Small intestine (tissue), 7 donors: ENCODE measurements around the gene OTOF. TPM values are rescaled to one million over a fixed set of nuclear protein-coding genes. Genes with fewer than 3 reads are reported as not detected.

ENCODE experiments used
- DNase-seq, 2 donors: peaks; one replicate each; pipeline versions ENCODE4 v3.0.0 to v3.0.0-alpha.2; 2013
- FAIRE-seq: peaks from 2 replicates; lab custom pipeline; 2012; peaks lifted over from hg19 to GRCh38; lab: Jason Lieb, UNC
- H3K27ac ChIP-seq, 3 donors: one replicate each; pipeline ENCODE4 v1.5.1; 2013; ENCODE audit warnings: low read length in 2 of 3, mild to moderate bottlenecking in 2 of 3, control low read depth in 1 of 3, inconsistent platforms in 1 of 3, low read depth in 1 of 3, moderate library complexity in 1 of 3
- H3K27me3 ChIP-seq, 3 donors: one replicate each; pipeline ENCODE4 v1.6.1; 2013; ENCODE audit warnings: low read length in 3 of 3, inconsistent platforms in 1 of 3; ENCODE audit not compliant: control insufficient read depth in 3 of 3, insufficient read depth in 3 of 3
- H3K36me3 ChIP-seq, 3 donors: one replicate each; pipeline ENCODE4 v1.6.1; 2013; ENCODE audit warnings: low read length in 3 of 3, inconsistent platforms in 1 of 3, low read depth in 1 of 3, mild to moderate bottlenecking in 1 of 3, moderate library complexity in 1 of 3; ENCODE audit not compliant: control insufficient read depth in 3 of 3, insufficient read depth in 2 of 3
- H3K4me1 ChIP-seq, 3 donors: one replicate each; pipeline ENCODE4 v1.6.1; 2013; ENCODE audit warnings: low read length in 2 of 3, inconsistent platforms in 1 of 3, low read depth in 1 of 3, mild to moderate bottlenecking in 1 of 3, moderate library complexity in 1 of 3; ENCODE audit not compliant: control insufficient read depth in 3 of 3, insufficient read depth in 2 of 3
- H3K4me3 ChIP-seq, 3 donors: one replicate each; pipeline ENCODE4 v1.5.1; 2013; ENCODE audit warnings: low read length in 3 of 3, control low read depth in 1 of 3, inconsistent platforms in 1 of 3, low read depth in 1 of 3, mild to moderate bottlenecking in 1 of 3, moderate library complexity in 1 of 3
- H3K9me3 ChIP-seq, 2 donors: one replicate each; pipeline ENCODE4 v1.6.1; 2013; ENCODE audit warnings: low read depth in 1 of 2, low read length in 1 of 2; ENCODE audit not compliant: control insufficient read depth in 2 of 2, insufficient read depth in 1 of 2
- WGBS, 3 donors: extraction: QIAGEN DNeasy Blood & Tissue Kit; methylation state at CpG; one replicate each; pipeline ENCODE4 v1.1.7; 2013; 5-methylcytosine and 5-hydroxymethylcytosine counted together
- polyA plus RNA-seq, 4 donors: library from polyadenylated mRNA; stranded (reverse) in 3 of 4; unstranded in 1 of 4; fragments of 200-250 nt in 3 of 4; fragments of 120-200 nt in 1 of 4; gene quantifications; one replicate each; pipeline versions ENCODE4 v1.2.1 to v1.2.3, GENCODE V29; 2013
- donor health status: healthy with polysubstance abuse.
- donor health status: control.
- donor health status: control.
- donor health status: Bipolar disorder and iron deficiency.
- donor health status: healthy.

Gene OTOF
- polyA plus RNA-seq, 4 donors, result 0.22 to 2.5 (median 0.46) TPM

- no peaks in the 10 kb centered on the region for H3K4me1 ChIP-seq
- WGBS, 3 donors, result 45 to 89% (median 77%) methylated on average over 1 of the region's 1 CpG
- no peaks in the 10 kb centered on the region for H3K36me3 ChIP-seq
- H3K27ac ChIP-seq, result no peak overlapping the region
- H3K27me3 ChIP-seq, result no peaks in the 10 kb centered on the region
- no peak for FAIRE-seq
- no peak for DNase-seq
- H3K4me3 ChIP-seq, result no peak overlapping the region
- no peaks in the 10 kb centered on the region for H3K9me3 ChIP-seq
These were observed 68.1 kb downstream of the OTOF start for GRCh38 chr2:26409785-26410184.

- Histone ChIP-seq H3K36me3 (no peaks in the 10 kb centered on the region), H3K27ac (no peak overlapping the region), H3K4me1 (no peaks in the 10 kb centered on the region), H3K9me3 (no peaks in the 10 kb centered on the region), H3K4me3 (no peak overlapping the region), H3K27me3 (no peaks in the 10 kb centered on the region)
- FAIRE-seq (no peak), DNase-seq (no peak)
- WGBS, 3 donors, result 60 to 70% (median 61%) methylated on average over 9 of the region's 9 CpGs
These were observed 70.4 kb downstream of the OTOF start for GRCh38 chr2:26407526-26407925.

Other genes starting within 250 kb of the OTOF start
- gene HADHA, start 233.5 kb downstream of the OTOF start, polyA plus RNA-seq, result 100 to 1,000 TPM; 145 to 217 (median 189) TPM
- gene HADHB, start 233.2 kb downstream of the OTOF start, polyA plus RNA-seq, result 100 to 1,000 TPM; 102 to 331 (median 189) TPM
- 10 to 100 TPM in 2 of 4 donors, 1 to 10 TPM in 2; 4.3 to 36.4 (median 8.2) TPM for gene SELENOI, start 132.0 kb downstream of the OTOF start, polyA plus RNA-seq
- gene ADGRF3, start 131.3 kb downstream of the OTOF start, polyA plus RNA-seq, result 1 to 10 TPM in 1 of 4 donors, under 1 TPM in 1, not detected in 2; 0.09 to 1.2 TPM
- under 1 TPM in 2 of 4 donors, not detected in 2; 0.09 to 0.18 TPM for gene DRC1, start 76.2 kb downstream of the OTOF start, polyA plus RNA-seq
- gene CIB4, start 163.2 kb upstream of the OTOF start, polyA plus RNA-seq, result under 1 TPM in 1 of 4 donors, not detected in 3; 0.15 TPM
- 1 to 10 TPM in 1 of 4 donors, under 1 TPM in 3; 0.22 to 3.3 (median 0.28) TPM for gene KCNK3, start 214.6 kb upstream of the OTOF start, polyA plus RNA-seq